AG20443 (cell line): ENCODE measurements around the gene SLC6A20.

Source experiments
- DNase-seq: peaks from one replicate; pipeline ENCODE4 v3.0.0; 2012; ENCODE audit warnings: low spot score, mixed read lengths

SLC6A20 gene

DNA sequence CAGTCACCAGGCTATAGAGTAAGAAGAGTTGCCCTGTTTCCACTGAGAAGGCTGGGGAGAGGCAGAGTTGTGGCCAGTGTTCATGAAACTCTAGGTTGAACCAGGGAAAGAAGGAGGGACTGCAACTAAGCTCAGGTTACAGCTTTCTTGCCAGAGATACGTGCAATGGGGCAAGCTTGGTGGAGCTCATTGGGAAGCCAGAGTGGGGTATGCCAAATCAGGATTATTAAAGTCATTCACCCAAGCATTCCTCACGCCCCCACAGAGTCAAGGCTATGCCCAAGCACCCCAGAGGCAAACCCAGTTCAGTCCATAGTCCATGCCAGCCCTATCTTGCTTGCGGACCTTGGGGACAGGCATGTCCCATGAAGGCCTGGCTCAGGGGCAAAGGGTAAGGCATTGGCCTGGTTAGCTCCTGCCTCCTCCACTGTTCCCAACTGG, 17.6 kb downstream of the SLC6A20 start:
- DNase-seq = no peak

GRCh38 chr3:45777746-45778386, 18.5 kb downstream of the SLC6A20 start:
- no peak for DNase-seq

- no peak for DNase-seq
These were observed 19.1 kb downstream of the SLC6A20 start for GRCh38 chr3:45777111-45777745.

DNA sequence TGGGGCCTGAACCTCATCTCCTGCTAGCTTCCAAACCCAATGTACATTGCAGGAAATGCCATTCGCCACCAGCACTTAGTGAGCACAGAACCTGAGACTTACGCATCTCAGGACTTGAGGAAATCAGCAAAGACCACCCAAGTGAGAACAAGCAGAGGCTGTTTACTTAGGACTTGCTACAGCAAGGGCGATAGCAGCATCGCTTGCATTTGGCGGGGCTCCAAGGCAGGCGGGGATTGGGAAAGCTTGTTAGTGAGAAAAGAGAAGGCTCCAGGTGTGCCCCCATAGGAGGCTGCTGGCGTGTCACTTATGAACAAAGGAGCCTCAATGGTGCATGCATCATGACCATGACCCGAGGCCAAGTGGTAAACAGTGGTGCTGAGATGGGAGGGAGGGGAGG, 19.7 kb downstream of the SLC6A20 start:
- no peak for DNase-seq

DNA sequence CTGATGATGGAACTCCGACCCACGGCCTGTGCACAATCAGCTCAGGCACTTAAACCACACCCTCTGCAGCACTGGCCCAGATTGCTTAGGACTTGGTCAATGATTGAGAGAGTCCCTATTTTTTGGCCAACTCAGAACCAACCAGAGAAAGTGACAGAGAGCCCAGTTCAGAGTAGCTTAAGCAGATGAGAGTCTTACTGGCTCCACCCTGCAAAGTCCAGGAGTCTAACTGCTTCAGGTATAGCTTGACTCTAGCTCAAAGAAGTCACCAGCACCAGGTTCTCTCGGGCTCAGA, 20.1 kb downstream of the SLC6A20 start:
- DNase-seq = no peak

DNA sequence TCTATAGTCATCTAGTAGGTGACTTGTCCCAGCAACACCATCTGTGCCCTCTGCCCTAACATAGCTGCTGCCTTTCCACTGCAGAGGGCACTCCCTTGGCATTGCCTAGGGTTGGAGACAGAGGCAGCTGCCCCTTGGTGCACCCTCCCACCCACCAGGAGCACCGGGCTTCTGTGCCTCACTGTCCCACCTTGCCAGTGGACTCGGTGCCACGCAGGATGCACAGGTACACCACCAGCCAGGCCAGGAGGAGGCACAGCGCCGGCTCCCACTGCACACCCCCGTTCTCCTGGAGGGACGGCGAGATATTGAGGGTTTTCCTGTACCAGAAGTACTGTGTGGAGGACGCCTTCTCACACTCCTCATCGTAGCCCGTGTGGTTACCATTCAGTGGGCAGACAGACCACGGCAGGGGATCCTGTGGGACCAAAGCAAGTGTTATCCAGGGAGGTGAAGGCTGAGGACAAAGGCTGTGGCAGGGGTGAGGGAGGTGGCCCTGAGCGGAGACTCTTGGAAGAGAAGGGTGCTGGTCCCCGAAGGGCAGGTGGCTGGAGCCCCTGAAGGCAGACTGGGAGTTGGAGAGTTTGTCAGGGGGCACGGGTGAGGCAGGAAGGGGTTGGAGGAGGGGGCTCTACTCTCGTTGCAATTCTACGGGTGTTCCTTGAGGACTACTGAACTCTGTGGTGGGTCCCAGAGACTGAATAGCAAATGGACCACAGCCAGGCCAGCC, 20.6 kb downstream of the SLC6A20 start:
- DNase-seq = no peak

DNA sequence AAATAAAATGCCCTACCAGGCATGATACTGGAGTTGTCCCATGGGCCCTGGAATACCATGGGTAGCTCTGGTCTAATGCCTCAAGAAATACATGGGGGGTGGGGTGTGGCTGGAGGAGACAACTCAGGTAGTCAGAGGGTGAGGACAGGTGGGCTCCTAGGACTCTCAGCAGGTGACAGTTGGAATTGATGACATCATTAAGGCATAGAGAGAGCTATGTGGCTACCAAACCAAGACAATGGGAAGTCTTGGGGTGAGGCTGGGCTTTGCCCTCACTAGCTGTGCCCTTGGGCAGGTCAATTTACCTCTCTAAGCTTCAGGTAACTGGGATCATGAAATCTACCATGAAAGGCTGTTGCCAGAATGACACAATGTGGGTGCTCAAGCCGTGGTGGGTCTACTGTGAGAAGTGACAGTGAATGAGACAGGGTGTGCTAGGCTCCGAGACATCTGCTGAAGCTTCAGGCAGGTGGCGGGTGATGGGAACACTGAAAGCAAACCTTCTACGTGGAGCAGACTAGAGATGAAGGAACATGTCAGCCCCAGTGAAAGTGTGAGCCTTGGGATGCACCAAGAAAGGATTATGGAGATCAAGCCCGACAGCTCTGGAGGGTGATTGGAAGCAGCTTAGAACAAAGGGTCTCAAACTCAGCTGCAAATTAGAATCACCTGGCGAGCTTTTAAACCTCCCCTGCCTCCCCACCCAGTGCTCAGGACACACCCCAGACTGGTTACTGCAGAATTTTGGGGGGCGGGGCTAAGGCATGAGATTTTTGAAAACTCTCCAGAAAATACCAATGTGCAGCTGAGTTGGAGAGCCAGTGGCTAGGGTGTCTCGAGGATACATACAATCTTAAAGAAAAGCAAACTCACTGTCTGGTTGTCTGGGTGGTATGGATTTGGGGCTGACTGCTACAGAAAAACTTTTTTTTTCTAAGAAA, 21.5 kb downstream of the SLC6A20 start:
- DNase-seq = no peak

DNA sequence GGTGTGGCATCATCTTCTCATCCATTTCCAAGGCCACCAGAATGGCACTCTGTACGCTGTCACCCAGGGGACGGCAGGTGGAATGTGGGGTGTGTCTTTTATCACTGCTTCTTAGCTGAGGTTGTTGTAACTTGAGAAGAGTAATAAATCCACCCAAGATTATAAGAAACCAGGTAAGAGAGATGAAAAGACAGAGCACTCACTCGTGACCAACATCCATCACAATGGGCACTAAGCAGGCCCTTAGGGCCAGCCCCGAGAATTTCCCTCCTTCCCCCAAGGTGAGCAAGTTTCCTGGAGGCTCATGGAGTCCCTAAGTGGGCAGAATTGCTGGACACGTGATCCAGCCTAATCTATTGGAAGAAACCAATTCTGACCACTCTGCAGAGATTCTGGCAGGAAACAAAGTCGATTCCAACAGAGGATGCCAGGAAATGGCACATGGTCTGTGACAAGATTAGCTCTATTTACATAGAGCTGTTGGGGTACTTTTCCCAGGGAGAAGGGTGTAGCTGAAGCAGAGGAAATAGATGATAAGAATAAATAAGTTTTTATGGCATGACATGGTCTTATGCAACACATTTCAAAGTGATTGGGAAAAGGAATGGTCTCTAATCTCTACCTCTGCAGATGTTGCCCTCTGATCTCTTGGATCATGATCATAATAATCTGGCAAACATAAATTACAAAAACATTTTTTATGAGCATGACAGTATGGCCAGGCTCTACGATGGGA, 22.5 kb downstream of the SLC6A20 start:
- DNase-seq = no peak

- no peak for DNase-seq
These were observed 23.3 kb downstream of the SLC6A20 start for GRCh38 chr3:45773072-45773471.

DNA sequence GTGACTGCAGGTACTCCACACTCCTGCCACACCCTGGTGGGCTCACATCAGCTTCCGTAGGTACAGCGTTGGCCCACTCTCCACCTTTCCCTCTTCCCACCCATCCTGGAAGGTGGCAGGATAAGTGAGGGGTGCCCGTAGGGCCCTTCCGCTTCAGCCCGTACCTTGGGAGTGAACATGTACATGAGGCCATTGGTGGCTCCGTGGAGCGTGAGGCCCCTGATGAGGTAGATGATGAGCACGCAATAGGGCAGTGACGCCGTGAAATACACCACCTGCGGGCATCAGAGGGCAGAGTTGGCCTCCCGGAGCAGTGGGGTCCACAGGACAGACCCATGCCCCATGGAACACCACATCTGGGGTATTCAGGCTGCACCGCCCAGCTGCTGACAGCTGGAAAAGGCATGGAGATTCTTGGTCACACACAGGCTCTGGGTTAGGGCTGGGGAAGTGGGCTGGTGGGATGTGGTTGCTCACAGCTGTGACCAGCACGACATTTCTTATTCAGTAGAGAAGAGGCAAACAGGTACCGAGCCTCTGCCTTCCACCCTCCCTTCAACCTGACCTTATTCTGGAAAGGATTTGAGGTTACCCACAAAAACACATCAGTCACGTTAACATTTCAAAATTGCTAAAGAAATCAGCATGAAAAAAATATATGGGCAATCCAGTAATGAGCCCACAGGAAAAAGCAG, 23.8 kb downstream of the SLC6A20 start:
- DNase-seq = no peak

DNA sequence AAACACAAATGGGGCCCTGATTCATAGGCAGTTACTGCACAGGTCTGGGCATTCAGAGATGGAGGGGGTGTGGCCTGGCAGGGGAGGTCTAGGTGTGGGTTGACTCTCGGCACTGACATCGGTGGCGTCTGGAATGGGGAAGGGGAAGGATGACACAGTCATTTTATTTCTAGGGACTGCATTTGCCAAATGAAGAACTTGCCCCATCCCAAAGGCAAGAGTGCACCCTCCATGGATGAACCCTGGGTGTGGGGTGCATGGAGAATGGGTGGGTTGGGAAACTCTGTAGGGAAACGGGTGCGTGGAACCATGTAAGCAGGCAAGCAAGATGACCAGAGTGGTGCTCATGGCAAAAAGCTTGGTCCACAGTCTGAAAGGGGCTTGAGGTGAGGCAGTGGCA, 24.5 kb downstream of the SLC6A20 start:
- no peak for DNase-seq

DNA sequence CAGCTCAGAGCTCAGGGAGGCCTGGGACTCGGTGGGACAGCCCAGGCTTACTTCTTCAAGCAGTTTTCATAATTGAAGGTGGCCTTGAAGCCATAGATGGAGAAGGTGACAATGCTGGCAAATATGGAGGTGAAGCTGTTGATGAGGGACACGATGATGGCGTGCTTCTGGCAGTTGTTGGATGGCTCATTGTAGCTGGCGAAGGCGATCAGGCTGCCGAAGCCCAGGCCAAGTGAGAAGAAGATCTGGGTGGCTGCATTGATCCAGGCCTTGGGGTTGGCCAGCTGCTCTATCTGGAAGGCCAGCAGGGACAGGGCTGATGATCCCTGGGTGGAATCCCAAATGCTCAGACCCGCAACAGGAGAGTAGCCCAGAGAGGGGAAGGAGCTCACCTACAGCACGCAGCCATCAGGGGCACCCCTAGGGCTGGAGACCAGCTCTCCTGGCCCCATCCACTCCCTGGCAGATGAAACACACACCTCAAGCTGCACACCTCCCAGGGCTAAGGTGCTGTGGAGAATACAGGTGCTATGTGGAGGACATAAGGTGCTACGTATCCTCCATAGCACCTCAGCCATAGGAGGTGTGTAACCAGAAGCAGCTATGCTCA, 25.1 kb downstream of the SLC6A20 start:
- no peak for DNase-seq

DNA sequence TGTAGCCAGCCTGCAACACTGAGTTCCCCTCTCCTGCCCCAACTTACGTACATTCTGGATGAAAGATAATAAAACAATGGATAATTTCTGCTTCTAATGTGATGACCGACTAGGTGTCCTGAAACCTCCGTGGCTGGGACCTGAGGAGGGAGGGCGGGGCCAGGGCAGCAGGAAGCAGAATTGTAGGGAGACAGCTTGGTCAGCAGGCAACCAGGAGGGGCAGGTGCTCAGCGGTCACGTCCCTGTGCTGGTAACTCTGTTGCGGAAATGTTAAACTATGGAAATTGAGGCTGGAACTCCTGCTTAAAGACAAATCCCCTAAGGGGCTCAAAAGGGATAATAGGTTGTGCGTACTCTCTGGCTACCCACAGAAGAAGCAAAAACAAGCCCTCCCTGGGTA, 30.4 kb downstream of the SLC6A20 start:
- peak; percentile 2 for DNase-seq

GRCh38 chr3:45765266-45765851, 31.0 kb downstream of the SLC6A20 start:
- DNase-seq = peak; percentile 4

GRCh38 chr3:45763303-45763675, 33.0 kb downstream of the SLC6A20 start:
- peak; percentile 7 for DNase-seq

DNA sequence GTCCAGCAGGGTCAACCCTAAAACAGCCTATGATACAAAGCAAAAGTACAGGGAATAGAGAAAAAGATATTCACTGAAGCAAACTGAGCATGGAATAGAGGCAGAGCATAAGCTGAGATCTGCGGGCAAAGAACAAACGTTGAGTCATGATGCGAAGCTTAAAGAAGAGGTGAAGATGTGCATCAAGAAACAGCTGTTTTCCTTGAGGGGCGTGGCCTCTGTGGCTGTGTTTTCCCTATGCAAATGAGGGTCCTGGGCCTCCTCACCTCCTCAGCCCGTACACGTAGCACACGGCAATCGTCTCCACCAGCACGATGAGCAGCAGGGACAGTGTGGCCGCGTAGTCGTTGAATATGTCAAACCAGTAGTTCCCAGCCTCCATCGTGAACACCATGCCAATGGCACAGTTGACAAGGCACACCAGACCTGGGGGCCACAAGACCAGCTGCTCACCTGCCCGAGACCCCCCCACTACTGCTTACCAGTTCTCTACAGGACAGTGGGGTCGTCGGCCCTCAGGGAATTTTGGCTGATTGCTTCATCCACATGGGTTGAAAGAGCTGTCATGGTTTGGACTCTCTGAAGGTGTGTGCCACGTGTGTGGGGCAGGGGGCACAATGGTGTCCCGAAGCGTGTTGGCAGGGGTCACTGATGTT, 33.6 kb downstream of the SLC6A20 start:
- peak; percentile 9 for DNase-seq

DNA sequence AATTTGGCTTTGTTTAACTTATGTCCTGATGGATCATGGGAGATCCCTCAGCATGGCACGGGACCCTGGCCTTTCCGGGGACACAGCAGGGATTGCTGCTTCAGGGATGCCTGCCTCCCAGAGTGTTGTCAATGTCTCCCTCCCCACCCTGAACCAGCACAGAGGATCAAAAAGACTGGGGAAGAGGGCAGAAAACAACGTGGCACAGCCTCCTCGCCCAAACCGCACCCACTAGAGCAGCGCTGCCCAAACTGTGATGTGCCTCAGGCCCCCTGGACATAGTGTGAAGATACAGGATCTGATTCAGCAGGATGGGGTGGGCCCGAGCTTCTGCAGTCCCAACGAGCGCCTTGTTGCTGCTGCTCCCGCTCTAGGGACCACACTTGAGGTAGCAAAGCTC, 34.5 kb downstream of the SLC6A20 start:
- DNase-seq = peak; percentile 11

DNA sequence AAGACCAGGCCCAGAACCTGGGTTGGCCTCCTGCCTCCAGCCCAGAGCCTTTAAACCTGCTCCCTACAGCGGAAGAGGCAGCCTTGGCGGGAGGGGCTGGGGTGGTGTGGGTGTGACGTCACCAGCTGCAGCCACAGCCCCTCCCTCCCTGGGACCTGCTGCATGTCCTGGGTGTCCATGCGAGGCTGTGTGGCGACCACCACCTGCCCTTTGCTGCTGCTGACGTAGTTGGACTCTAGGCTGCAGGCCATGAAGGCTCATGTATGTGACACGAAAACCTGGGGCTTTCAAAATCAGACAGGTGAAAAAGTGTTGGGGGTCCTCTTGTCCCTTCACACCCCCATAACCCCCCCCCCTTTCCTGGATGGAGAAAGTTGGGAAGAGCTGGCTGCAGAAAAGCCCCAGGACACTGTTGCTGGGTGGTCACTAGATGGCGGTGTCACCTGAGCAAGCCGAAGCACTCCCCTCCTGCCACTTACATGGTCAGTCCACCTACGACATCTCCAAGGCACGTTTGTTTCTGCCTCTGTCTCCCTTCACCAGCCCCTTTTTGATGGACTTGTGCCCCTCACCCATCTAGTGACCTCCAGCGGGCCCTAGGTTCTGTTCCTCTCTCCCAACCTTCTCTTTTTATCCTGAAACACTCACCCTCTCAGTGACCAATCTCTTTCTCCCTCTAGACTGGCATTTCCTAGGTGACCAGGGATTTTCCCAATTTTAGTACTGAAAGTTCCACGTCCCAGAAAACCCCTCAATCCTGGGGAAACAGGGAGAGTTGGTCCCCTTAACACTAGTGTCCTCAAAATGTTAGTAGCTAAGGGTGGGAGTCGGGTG, 35.2 kb downstream of the SLC6A20 start:
- peak; percentile 91 for DNase-seq

- DNase-seq = no peak
These were observed 36.5 kb downstream of the SLC6A20 start for GRCh38 chr3:45759851-45760250.
